Progenitor cell of endocrine pancreas (in vitro differentiated cells): ENCODE measurements around the gene TLNRD1. TPM values are rescaled to one million over a fixed set of nuclear protein-coding genes. Genes with fewer than 3 reads are reported as not detected.
A peak's percentile ranks its signal among the peaks of the same experiment; 100 is the strongest.
"Not testable (repeated sequence)": the region's sequence is repeated elsewhere in the genome, so short reads cannot be mapped to it uniquely, and the experiment has no call there.

Experiments
- DNase-seq: peaks from one replicate; pipeline ENCODE4 v3.0.0; 2021; ENCODE audit warnings: low spot score; ENCODE audit not compliant: unreplicated experiment
- H3K27ac Mint-ChIP-seq: 2 replicates; pipeline ENCODE4 v1.8.0; 2021; ENCODE audit warnings: mild to moderate bottlenecking, moderate library complexity, mixed read lengths
- H3K27me3 Mint-ChIP-seq: 2 replicates; pipeline ENCODE4 v1.8.0; 2021; ENCODE audit warnings: mixed read lengths
- H3K36me3 Mint-ChIP-seq: 2 replicates; pipeline ENCODE4 v1.8.0; 2022; ENCODE audit warnings: mixed read lengths; ENCODE audit not compliant: insufficient read depth
- H3K4me1 Mint-ChIP-seq: 2 replicates; pipeline ENCODE4 v1.8.0; 2021; ENCODE audit warnings: low read depth, mixed read lengths
- H3K4me3 Mint-ChIP-seq: 2 replicates; pipeline ENCODE4 v1.8.0; 2021; ENCODE audit warnings: low read depth, mild to moderate bottlenecking, moderate library complexity, mixed read lengths
- H3K9me3 Mint-ChIP-seq: 2 replicates; pipeline ENCODE4 v1.8.0; 2021; ENCODE audit warnings: low read depth, mixed read lengths
- CTCF ChIP-seq: fragments of 200-600 bp; sonication (generic); IDR thresholded peaks from one replicate; pipeline ENCODE4 v1.5.0; 2021; ENCODE audit warnings: antibody characterized with exemption, mild to moderate bottlenecking; ENCODE audit not compliant: unreplicated experiment
- long read RNA-seq: library from polyadenylated mRNA; unstranded; transcript quantifications from one replicate; pipeline ENCODE4 v2.0.0, GENCODE V29; 2020
- total RNA-seq: library from RNA; stranded (reverse); gene quantifications from 2 replicates; pipeline ENCODE4 v1.2.1, GENCODE V29; 2021

The TLNRD1 gene
- 14.9 and 15.7 TPM in 2 replicates for total RNA-seq
- long read RNA-seq, full-length matches to known transcripts, result 1 of 1 reads
- long read RNA-seq, partial matches to known transcripts, result 0 of 1 reads
- long read RNA-seq, other reads (novel, unspliced or antisense), result 0 of 1 reads

- Mint-ChIP-seq H3K27ac (peak within 1 kb of the TSS; percentile 94), H3K4me1 (peaks cover 8% of the 10 kb centered on the region), H3K36me3 (peaks cover 8% of the 10 kb centered on the region), H3K27me3 (no peaks in the 10 kb centered on the region), H3K4me3 (peak within 1 kb of the TSS; percentile 93), H3K9me3 (no peaks in the 10 kb centered on the region)
- TF ChIP-seq CTCF, result no peak
- peak; percentile 62 for DNase-seq
Measured at GRCh38 chr15:81000624-81001151, at the start of gene TLNRD1. TLNRD1 (plus strand) TSS chr15:81000923; CDS start chr15:81002272, 1,349 bp downstream.

DNA sequence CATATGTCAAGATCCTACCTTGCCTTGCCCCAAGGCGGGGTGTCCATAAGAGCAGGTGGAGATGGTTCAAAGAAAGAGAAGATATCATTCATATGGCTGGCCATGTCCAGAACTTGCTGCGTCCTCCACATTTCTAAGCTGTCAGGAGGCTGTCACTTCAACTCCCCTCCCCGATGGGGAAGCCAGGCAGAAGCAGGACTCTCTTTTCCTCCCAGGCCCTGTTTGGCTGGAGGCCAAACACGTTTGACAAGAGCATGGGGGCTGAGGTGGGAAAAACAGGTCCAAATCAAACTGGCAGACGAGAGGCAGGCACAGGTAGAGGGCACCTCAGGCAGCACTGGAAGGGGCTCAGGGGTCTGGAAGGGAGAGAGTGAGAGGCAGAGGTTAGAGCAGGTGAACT is 48.8 kb upstream of the TLNRD1 start:
- H3K4me1 Mint-ChIP-seq, result peaks cover 6% of the 10 kb centered on the region
- no peak overlapping the region for H3K27ac Mint-ChIP-seq
- no peaks in the 10 kb centered on the region for H3K9me3 Mint-ChIP-seq
- no peak for DNase-seq
- H3K4me3 Mint-ChIP-seq, result no peak overlapping the region
- no peak for TF ChIP-seq CTCF
- no peaks in the 10 kb centered on the region for H3K27me3 Mint-ChIP-seq
- peaks cover 9% of the 10 kb centered on the region for H3K36me3 Mint-ChIP-seq

DNA sequence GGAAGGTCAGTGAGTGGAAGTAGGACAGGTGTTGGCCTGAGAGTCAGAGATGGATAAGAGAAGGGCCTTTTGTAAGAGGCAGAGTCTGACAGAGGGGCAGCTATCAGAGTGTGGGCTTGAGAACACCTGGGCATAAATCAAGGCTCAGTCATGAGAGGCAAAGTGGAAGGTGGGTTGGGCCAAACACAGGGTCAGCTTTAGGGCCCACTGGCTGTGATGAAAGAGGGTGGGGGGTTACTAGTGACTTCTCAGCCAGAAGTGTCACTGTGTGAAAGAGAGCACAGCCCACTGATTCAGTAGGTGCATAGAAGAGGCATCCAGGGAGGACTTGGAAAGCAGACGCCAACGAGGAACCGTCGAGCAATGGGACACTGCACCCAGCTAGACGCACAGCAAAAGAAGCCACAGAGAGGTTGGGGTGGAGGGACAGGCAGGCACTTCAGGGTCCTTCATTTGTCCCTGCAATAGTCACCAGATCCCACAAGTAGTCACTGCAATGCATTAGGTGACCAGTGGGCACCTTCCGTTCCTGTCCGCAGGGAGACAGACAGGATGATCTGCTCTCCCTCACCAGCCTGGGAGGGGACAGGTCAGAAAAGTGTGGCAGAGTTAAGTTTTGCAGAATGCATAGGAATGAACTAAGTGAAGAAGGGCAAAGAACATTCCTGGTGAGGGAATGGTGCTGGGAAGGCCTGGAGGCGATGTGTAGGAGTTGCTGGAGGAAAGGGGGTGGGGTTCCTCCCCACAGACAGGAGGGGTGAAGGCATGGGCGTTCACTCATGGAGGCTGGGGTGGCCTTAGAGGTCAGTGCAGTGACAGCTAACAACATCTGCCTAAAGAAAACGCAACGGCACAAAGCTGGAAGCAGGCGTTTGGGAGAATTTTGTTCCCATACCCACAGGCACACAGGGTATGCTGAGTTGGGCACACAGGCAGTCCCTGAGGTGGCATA is 47.4 kb upstream of the TLNRD1 start:
- no peak for DNase-seq
- Mint-ChIP-seq H3K4me3 (no peak overlapping the region), H3K4me1 (peaks cover 6% of the 10 kb centered on the region), H3K27ac (no peak overlapping the region), H3K36me3 (peaks cover 6% of the 10 kb centered on the region), H3K27me3 (no peaks in the 10 kb centered on the region), H3K9me3 (no peaks in the 10 kb centered on the region)
- no peak for TF ChIP-seq CTCF

- peaks cover 12% of the 10 kb centered on the region for H3K36me3 Mint-ChIP-seq
- H3K4me3 Mint-ChIP-seq, result no peak overlapping the region
- no peaks in the 10 kb centered on the region for H3K27me3 Mint-ChIP-seq
- no peak for TF ChIP-seq CTCF
- no peak for DNase-seq
- H3K4me1 Mint-ChIP-seq, result peaks cover 6% of the 10 kb centered on the region
- peak overlapping the region; percentile 17 for H3K27ac Mint-ChIP-seq
- no peaks in the 10 kb centered on the region for H3K9me3 Mint-ChIP-seq
Measured at GRCh38 chr15:80953953-80954778, 46.6 kb upstream of the TLNRD1 start.

GRCh38 chr15:80955571-80956452 is 44.9 kb upstream of the TLNRD1 start:
- peaks cover 16% of the 10 kb centered on the region for H3K36me3 Mint-ChIP-seq
- not testable (repeated sequence) for H3K27ac Mint-ChIP-seq, H3K4me1 Mint-ChIP-seq, DNase-seq, H3K4me3 Mint-ChIP-seq, H3K9me3 Mint-ChIP-seq, H3K27me3 Mint-ChIP-seq
